Panc1 (cell line): ENCODE measurements around the gene IGFBP5. TPM values are rescaled to one million over a fixed set of nuclear protein-coding genes. Genes with fewer than 3 reads are reported as not detected.

ENCODE experiments used
- ATAC-seq: fragments of 200-7000 bp; cut with Tn5 transposase; 2 replicates; pipeline ENCODE4 v1.9.1; 2020; ENCODE audit warnings: mild to moderate bottlenecking, moderate library complexity
- BruUV-seq: library from RNA; stranded (reverse); fragments of 400-500 nt; replicated peaks from 2 replicates; lab custom pipeline; 2021; lab: Mats Ljungman, UMichigan
- CTCF ChIA-PET: fragments of 300-600 bp; sonication (Branson Sonifier 250); formaldehyde crosslinking; loops from one replicate; lab custom pipeline; 2022; ENCODE audit warnings: antibody characterized with exemption; lab: Charles Lee
- POLR2A ChIA-PET: fragments of 300-600 bp; sonication (Branson Sonifier 250); formaldehyde crosslinking; loops from one replicate; lab custom pipeline; 2022; ENCODE audit warnings: antibody characterized with exemption; lab: Charles Lee
- DNase-seq: peaks from one replicate; pipeline ENCODE4 v3.0.0-alpha.2; 2010; ENCODE audit warnings: low read depth, low spot score
- H3K27ac ChIP-seq: 2 replicates; pipeline ENCODE4 v1.5.1; 2011; ENCODE audit warnings: mild to moderate bottlenecking, low read length, inconsistent platforms
- H3K27me3 ChIP-seq: fragments of 200-500 bp; sonication (Bioruptor generic); 2 replicates; pipeline ENCODE4 v1.6.0; 2014; ENCODE audit warnings: low read length, inconsistent platforms; ENCODE audit not compliant: control insufficient read depth, insufficient read depth
- H3K36me3 ChIP-seq: fragments of 200-500 bp; sonication (Bioruptor generic); 2 replicates; pipeline ENCODE4 v1.5.1; 2014; ENCODE audit warnings: inconsistent platforms, mild to moderate bottlenecking, low read length, moderate library complexity; ENCODE audit not compliant: control insufficient read depth, insufficient read depth
- H3K4me1 ChIP-seq: 2 replicates; pipeline ENCODE4 v1.5.1; 2011; ENCODE audit warnings: inconsistent platforms, mild to moderate bottlenecking, low read length, moderate library complexity; ENCODE audit not compliant: control insufficient read depth, insufficient read depth
- H3K4me3 ChIP-seq, 2 experiments: 2 replicates each; pipeline ENCODE4 v1.5.1; 2011 to 2012; ENCODE audit warnings: low read depth in 2 of 2, low read length in 2 of 2, mild to moderate bottlenecking in 2 of 2, inconsistent platforms in 1 of 2, moderate library complexity in 1 of 2
- H3K9me3 ChIP-seq: fragments of 200-500 bp; sonication (Bioruptor generic); 2 replicates; pipeline ENCODE4 v1.5.1; 2014; ENCODE audit warnings: low read depth, mild to moderate bottlenecking, inconsistent platforms, low read length, moderate library complexity; ENCODE audit not compliant: control insufficient read depth, insufficient read depth
- CTCF ChIP-seq: fragments of 450-650 bp; IDR thresholded peaks from 2 replicates; pipeline ENCODE4 v1.5.1; 2017; ENCODE audit warnings: mild to moderate bottlenecking
- POLR2AphosphoS5 ChIP-seq: IDR thresholded peaks from 2 replicates; pipeline ENCODE4 v1.6.1; 2012; ENCODE audit warnings: mild to moderate bottlenecking, low read depth, low read length, moderate library complexity
- REST ChIP-seq, 2 experiments: IDR thresholded peaks; 2 replicates each; pipeline ENCODE4 v1.6.1; 2011 to 2012; ENCODE audit warnings: low read depth in 2 of 2, control low read depth in 1 of 2, low read length in 1 of 2, mild to moderate bottlenecking in 1 of 2, moderate library complexity in 1 of 2; ENCODE audit not compliant: insufficient read depth in 1 of 2
- SIN3A ChIP-seq: IDR thresholded peaks from 2 replicates; pipeline ENCODE4 v1.6.1; 2012; ENCODE audit warnings: low read depth, mild to moderate bottlenecking, low read length, moderate library complexity, borderline replicate concordance; ENCODE audit not compliant: insufficient read depth
- TCF7L2 ChIP-seq: IDR thresholded peaks from 2 replicates; pipeline ENCODE4 v1.6.1; 2011; ENCODE audit warnings: mild to moderate bottlenecking, low read depth, low read length, inconsistent platforms
- in situ Hi-C: cut with HindIII; loops from 2 replicates; pipeline ENCODE4 v1.10.0; 2016; ENCODE audit warnings: low sequenced_read_pairs, low pct_unique_long_range_greater_than_20kb
- intact Hi-C: fragments of 100-400 bp; cut with micrococcal nuclease; formaldehyde crosslinking; loops from one replicate; pipeline ENCODE4 v1.10.0; 2022; ENCODE audit not compliant: unreplicated experiment
- total RNA-seq: library from RNA; stranded (reverse); gene quantifications from one replicate; pipeline ENCODE4 v1.2.1, GENCODE V29; 2021; ENCODE audit not compliant: unreplicated experiment

IGFBP5 gene
- total RNA-seq, 1 experiment from 2014 or later = 1.9 TPM

- no peak for TF ChIP-seq POLR2AphosphoS5
- TF ChIP-seq CTCF = peak; percentile 59
- intact Hi-C loops = no loop called here
- Histone ChIP-seq H3K36me3 (no peaks in the 10 kb centered on the region), H3K27me3 (peaks cover 9% of the 10 kb centered on the region; the same call in 1 of the 2 replicates), H3K4me1 (peaks cover 1% of the 10 kb centered on the region; the same call in 1 of the 2 replicates), H3K27ac (no peak overlapping the region), H3K9me3 (no peaks in the 10 kb centered on the region), H3K4me3 (no peak overlapping the region)
- CTCF ChIA-PET = no interaction called here
- DNase-seq = no peak
- in situ Hi-C loops = no loop called here
- BruUV-seq = no TSS peak
- no peak for ATAC-seq
- POLR2A ChIA-PET = no interaction called here
Observed at GRCh38 chr2:216687646-216688045, 7.7 kb downstream of the IGFBP5 start.

- Histone ChIP-seq H3K4me3 (no peak overlapping the region), H3K27ac (no peak overlapping the region), H3K27me3 (peaks cover 5% of the 10 kb centered on the region; the same call in 1 of the 2 replicates), H3K36me3 (no peaks in the 10 kb centered on the region), H3K4me1 (no peaks in the 10 kb centered on the region; the same call in 1 of the 2 replicates), H3K9me3 (no peaks in the 10 kb centered on the region)
- intact Hi-C loops = no loop called here
- in situ Hi-C loops = no loop called here
- TF ChIP-seq CTCF (no peak), REST (IDR thresholded peaks at IDR 0.05; ENCODE audit: insufficient read depth in 1 of 2, low read depth in 2 of 2, low read length in 1 of 2) (no peak), POLR2AphosphoS5 (no peak)
- ChIA-PET CTCF (no interaction called here), POLR2A (no interaction called here)
- no peak for DNase-seq
- no peak for ATAC-seq
- BruUV-seq = no TSS peak
Observed at GRCh38 chr2:216687111-216687510, 8.2 kb downstream of the IGFBP5 start.

GRCh38 chr2:216685327-216685875 is 9.9 kb downstream of the IGFBP5 start:
- no peaks in the 10 kb centered on the region for H3K36me3 ChIP-seq
- intact Hi-C loops = no loop called here
- ATAC-seq = no peak

More at GRCh38 chr2:216685327-216685875, 9.9 kb downstream of the IGFBP5 start:
- H3K27ac ChIP-seq = no peak overlapping the region
- in situ Hi-C loops = no loop called here
- CTCF ChIA-PET = no interaction called here
- no peak overlapping the region for H3K4me3 ChIP-seq
- POLR2A ChIA-PET = no interaction called here
- TF ChIP-seq SIN3A (no peak), CTCF (no peak), TCF7L2 (no peak), REST (IDR thresholded peaks at IDR 0.05; ENCODE audit: insufficient read depth in 1 of 2, low read depth in 2 of 2, low read length in 1 of 2) (no peak), POLR2AphosphoS5 (no peak)
- no peaks in the 10 kb centered on the region; the same call in 1 of the 2 replicates for H3K27me3 ChIP-seq
- no TSS peak for BruUV-seq
- no peaks in the 10 kb centered on the region for H3K9me3 ChIP-seq
- no peak for DNase-seq
- H3K4me1 ChIP-seq = no peaks in the 10 kb centered on the region; the same call in 1 of the 2 replicates
